ENCODE measurements around the gene NDUFA11. TPM values are rescaled to one million over a fixed set of nuclear protein-coding genes. Genes with fewer than 3 reads are reported as not detected.

Gene NDUFA11
- total and polyA plus RNA-seq, 2 donors (not counting 1 experiment from before 2014, with no cell fraction given), result 115 to 276 TPM

DNA sequence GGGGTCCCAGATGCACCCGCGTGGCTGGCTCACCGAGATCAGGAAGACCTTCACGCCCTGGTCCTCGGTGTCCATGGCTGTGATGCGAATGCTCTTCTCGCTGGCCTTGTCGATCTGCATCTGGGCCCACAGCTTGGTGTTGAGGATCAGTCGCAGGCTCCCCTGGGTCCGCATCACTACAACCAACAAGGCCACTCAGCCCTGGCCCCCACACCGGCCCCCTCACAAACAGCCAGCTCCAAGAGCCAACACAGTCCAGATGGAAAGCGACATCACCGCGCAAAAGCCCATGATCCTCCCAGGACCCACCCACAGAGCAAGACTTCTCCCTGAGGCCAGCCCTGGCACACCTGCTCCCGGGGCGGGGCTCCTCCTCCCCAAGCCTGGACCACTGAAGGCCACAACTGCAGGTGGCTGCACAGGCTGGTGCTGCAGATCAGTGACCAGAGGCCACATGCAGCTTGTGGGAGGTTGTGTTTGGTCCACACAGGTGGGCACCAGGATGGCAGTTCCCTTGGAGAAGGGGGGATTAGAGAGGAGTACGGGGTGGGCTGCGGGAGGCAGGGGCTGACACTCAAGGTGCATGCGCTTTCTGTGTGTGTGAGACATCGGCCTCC is 15.0 kb upstream of the NDUFA11 start:
- TF ChIP-seq, protein P1, sequence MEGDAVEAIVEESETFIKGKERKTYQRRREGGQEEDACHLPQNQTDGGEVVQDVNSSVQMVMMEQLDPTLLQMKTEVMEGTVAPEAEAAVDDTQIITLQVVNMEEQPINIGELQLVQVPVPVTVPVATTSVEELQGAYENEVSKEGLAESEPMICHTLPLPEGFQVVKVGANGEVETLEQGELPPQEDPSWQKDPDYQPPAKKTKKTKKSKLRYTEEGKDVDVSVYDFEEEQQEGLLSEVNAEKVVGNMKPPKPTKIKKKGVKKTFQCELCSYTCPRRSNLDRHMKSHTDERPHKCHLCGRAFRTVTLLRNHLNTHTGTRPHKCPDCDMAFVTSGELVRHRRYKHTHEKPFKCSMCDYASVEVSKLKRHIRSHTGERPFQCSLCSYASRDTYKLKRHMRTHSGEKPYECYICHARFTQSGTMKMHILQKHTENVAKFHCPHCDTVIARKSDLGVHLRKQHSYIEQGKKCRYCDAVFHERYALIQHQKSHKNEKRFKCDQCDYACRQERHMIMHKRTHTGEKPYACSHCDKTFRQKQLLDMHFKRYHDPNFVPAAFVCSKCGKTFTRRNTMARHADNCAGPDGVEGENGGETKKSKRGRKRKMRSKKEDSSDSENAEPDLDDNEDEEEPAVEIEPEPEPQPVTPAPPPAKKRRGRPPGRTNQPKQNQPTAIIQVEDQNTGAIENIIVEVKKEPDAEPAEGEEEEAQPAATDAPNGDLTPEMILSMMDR (IDR thresholded peaks at IDR 0.05), result no peak
- no peak for TF ChIP-seq EZH2 (IDR thresholded peaks at IDR 0.05; ENCODE audit: borderline replicate concordance, insufficient read depth, low read depth, low read length, poor library complexity, severe bottlenecking)
- Mint-ChIP-seq H3K9me3 (ENCODE audit: insufficient read depth) (no peaks in the 10 kb centered on the region), H3K4me3 (no peak overlapping the region), H3K27ac (no peak overlapping the region), H3K27me3 (no peaks in the 10 kb centered on the region), H3K4me1 (no peaks in the 10 kb centered on the region)
- no peak for DNase-seq
- no peak overlapping the region for H2AFZ ChIP-seq (ENCODE audit: insufficient read depth, low read depth, low read length, poor library complexity, severe bottlenecking)
- peaks cover 6% of the 10 kb centered on the region for H4K20me1 ChIP-seq (ENCODE audit: control insufficient read depth, insufficient read depth, low read length, poor library complexity, severe bottlenecking)
- H3K9ac ChIP-seq (ENCODE audit: low read length), result no peak overlapping the region
- 97% methylated on average over 20 of the region's 20 CpGs for WGBS (ENCODE audit: insufficient coverage)
- intact Hi-C loops (cut with micrococcal nuclease), result no loop called here
- H3K27me3 ChIP-seq (replicated peaks in 1 of 4; ENCODE audit: control extremely low read depth in 1 of 4, control insufficient read depth in 3 of 4, insufficient read depth in 4 of 4, low read length in 3 of 4), result no peaks in the 10 kb centered on the region
- ChIA-PET POLR2A (interaction anchor here (0.6 kb wide), 1 partner anchor 138 kb away, joined by 3 read pairs; no protein-coding TSS in a partner anchor), CTCF (no interaction called here)
- peaks cover 0 to 3% (median 0%) of the 10 kb centered on the region in 3 donors for H3K9me3 ChIP-seq (ENCODE audit: control extremely low read depth in 1 of 3, control insufficient read depth in 2 of 3, insufficient read depth in 1 of 3, low read length in 2 of 3)
- no peaks in the 10 kb centered on the region for H3K79me2 ChIP-seq (ENCODE audit: control insufficient read depth, insufficient read depth, low read length)
- no peaks in the 10 kb centered on the region for H3K4me1 ChIP-seq (ENCODE audit: control insufficient read depth in 2 of 2, insufficient read depth in 2 of 2, low read length in 2 of 2)
- peaks cover 0 to 70% of the 10 kb centered on the region in 2 experiments for H3K36me3 ChIP-seq (replicated peaks in 1 of 2; ENCODE audit: control extremely low read depth in 1 of 2, control insufficient read depth in 1 of 2, extremely low read depth in 1 of 2, insufficient read depth in 2 of 2, low read length in 1 of 2)
- no peak for ATAC-seq (ENCODE audit: low read depth)
- H3K4me3 ChIP-seq (ENCODE audit: control extremely low read depth in 1 of 5, extremely low read depth in 1 of 5, insufficient read depth in 1 of 5, low read depth in 2 of 5, low read length in 4 of 5), result no peak overlapping the region
- no peak overlapping the region for H3K27ac ChIP-seq (ENCODE audit: low read length in 2 of 2)
- H3K4me2 ChIP-seq (replicated peaks; ENCODE audit: low read depth, low read length, poor library complexity, severe bottlenecking), result no peak overlapping the region

DNA sequence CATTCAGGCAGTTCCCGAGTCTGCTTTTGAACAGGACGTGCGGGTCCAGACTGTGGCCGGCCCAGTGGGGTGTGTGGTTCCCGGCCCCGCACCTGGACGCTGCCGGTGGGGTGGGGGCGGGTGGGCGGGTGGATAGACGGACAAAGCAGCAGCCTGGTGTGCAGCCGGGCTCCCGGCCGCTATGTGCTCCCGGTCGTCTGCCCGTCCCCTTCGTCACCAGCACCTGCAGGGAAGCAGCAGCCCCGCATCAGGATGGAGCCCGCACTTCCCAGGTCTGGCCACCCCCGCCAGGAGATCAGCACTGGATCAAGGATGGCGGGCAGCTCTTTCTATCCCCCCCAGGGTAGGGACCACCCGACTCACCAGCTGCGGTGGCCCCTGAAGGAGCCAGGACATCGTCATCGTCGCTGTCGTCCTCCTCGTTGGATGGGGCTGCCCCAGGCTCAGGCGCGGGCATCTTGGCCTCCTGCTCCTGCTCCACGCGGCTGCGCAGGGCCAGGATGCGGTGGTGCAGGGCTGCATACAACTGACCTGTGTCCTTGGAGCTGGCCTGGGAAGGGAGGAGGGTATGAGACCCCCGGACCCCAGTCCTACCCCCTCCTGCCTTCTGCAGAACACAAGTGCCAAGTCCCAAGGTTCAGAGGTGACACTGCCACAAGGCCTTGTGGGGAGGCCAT is 14.0 kb upstream of the NDUFA11 start:
- no peak overlapping the region for H3K4me2 ChIP-seq (replicated peaks; ENCODE audit: low read depth, low read length, poor library complexity, severe bottlenecking)
- peaks cover 6% of the 10 kb centered on the region for H4K20me1 ChIP-seq (ENCODE audit: control insufficient read depth, insufficient read depth, low read length, poor library complexity, severe bottlenecking)
- H3K4me1 ChIP-seq (ENCODE audit: control insufficient read depth in 2 of 2, insufficient read depth in 2 of 2, low read length in 2 of 2), result no peaks in the 10 kb centered on the region
- WGBS (ENCODE audit: insufficient coverage), result 98% methylated on average over 36 of the region's 36 CpGs
- Mint-ChIP-seq H3K9me3 (ENCODE audit: insufficient read depth) (no peaks in the 10 kb centered on the region), H3K27ac (no peak overlapping the region), H3K4me3 (no peak overlapping the region), H3K4me1 (no peaks in the 10 kb centered on the region), H3K27me3 (no peaks in the 10 kb centered on the region)
- peaks cover 0 to 61% of the 10 kb centered on the region in 2 experiments for H3K36me3 ChIP-seq (replicated peaks in 1 of 2; ENCODE audit: control extremely low read depth in 1 of 2, control insufficient read depth in 1 of 2, extremely low read depth in 1 of 2, insufficient read depth in 2 of 2, low read length in 1 of 2)
- POLR2A ChIA-PET, result no interaction called here
- H3K9ac ChIP-seq (ENCODE audit: low read length), result no peak overlapping the region
- no peak overlapping the region for H2AFZ ChIP-seq (ENCODE audit: insufficient read depth, low read depth, low read length, poor library complexity, severe bottlenecking)
- H3K27ac ChIP-seq (ENCODE audit: low read length in 2 of 2), result no peak overlapping the region
- ATAC-seq (ENCODE audit: low read depth), result no peak
- intact Hi-C loops (cut with micrococcal nuclease), result no loop called here
- peaks cover 0 to 3% (median 0%) of the 10 kb centered on the region in 3 donors for H3K9me3 ChIP-seq (ENCODE audit: control extremely low read depth in 1 of 3, control insufficient read depth in 2 of 3, insufficient read depth in 1 of 3, low read length in 2 of 3)
- DNase-seq, result no peak
- no peaks in the 10 kb centered on the region for H3K79me2 ChIP-seq (ENCODE audit: control insufficient read depth, insufficient read depth, low read length)
- H3K4me3 ChIP-seq (ENCODE audit: control extremely low read depth in 1 of 5, extremely low read depth in 1 of 5, insufficient read depth in 1 of 5, low read depth in 2 of 5, low read length in 4 of 5), result no peak overlapping the region
- CTCF ChIA-PET, result no interaction called here
- H3K27me3 ChIP-seq (replicated peaks in 1 of 4; ENCODE audit: control extremely low read depth in 1 of 4, control insufficient read depth in 3 of 4, insufficient read depth in 4 of 4, low read length in 3 of 4), result no peaks in the 10 kb centered on the region
- no peak for TF ChIP-seq EZH2 (IDR thresholded peaks at IDR 0.05; ENCODE audit: borderline replicate concordance, insufficient read depth, low read depth, low read length, poor library complexity, severe bottlenecking)
- TF ChIP-seq, protein P1 (IDR thresholded peaks at IDR 0.05), result no peak

All from B cell (primary cell).